Small intestine (tissue), 7 donors: ENCODE data around the gene DNER. TPM values are rescaled to one million over a fixed set of nuclear protein-coding genes. Genes with fewer than 3 reads are reported as not detected.

Experiments
- DNase-seq, 2 donors: peaks; one replicate each; pipeline versions ENCODE4 v3.0.0 to v3.0.0-alpha.2; 2013
- FAIRE-seq: peaks from 2 replicates; lab custom pipeline; 2012; peaks lifted over from hg19 to GRCh38; lab: Jason Lieb, UNC
- H3K27ac ChIP-seq, 3 donors: one replicate each; pipeline ENCODE4 v1.5.1; 2013; ENCODE audit warnings: low read length in 2 of 3, mild to moderate bottlenecking in 2 of 3, control low read depth in 1 of 3, inconsistent platforms in 1 of 3, low read depth in 1 of 3, moderate library complexity in 1 of 3
- H3K27me3 ChIP-seq, 3 donors: one replicate each; pipeline ENCODE4 v1.6.1; 2013; ENCODE audit warnings: low read length in 3 of 3, inconsistent platforms in 1 of 3; ENCODE audit not compliant: control insufficient read depth in 3 of 3, insufficient read depth in 3 of 3
- H3K36me3 ChIP-seq, 3 donors: one replicate each; pipeline ENCODE4 v1.6.1; 2013; ENCODE audit warnings: low read length in 3 of 3, inconsistent platforms in 1 of 3, low read depth in 1 of 3, mild to moderate bottlenecking in 1 of 3, moderate library complexity in 1 of 3; ENCODE audit not compliant: control insufficient read depth in 3 of 3, insufficient read depth in 2 of 3
- H3K4me1 ChIP-seq, 3 donors: one replicate each; pipeline ENCODE4 v1.6.1; 2013; ENCODE audit warnings: low read length in 2 of 3, inconsistent platforms in 1 of 3, low read depth in 1 of 3, mild to moderate bottlenecking in 1 of 3, moderate library complexity in 1 of 3; ENCODE audit not compliant: control insufficient read depth in 3 of 3, insufficient read depth in 2 of 3
- H3K4me3 ChIP-seq, 3 donors: one replicate each; pipeline ENCODE4 v1.5.1; 2013; ENCODE audit warnings: low read length in 3 of 3, control low read depth in 1 of 3, inconsistent platforms in 1 of 3, low read depth in 1 of 3, mild to moderate bottlenecking in 1 of 3, moderate library complexity in 1 of 3
- H3K9me3 ChIP-seq, 2 donors: one replicate each; pipeline ENCODE4 v1.6.1; 2013; ENCODE audit warnings: low read depth in 1 of 2, low read length in 1 of 2; ENCODE audit not compliant: control insufficient read depth in 2 of 2, insufficient read depth in 1 of 2
- WGBS, 3 donors: extraction: QIAGEN DNeasy Blood & Tissue Kit; methylation state at CpG; one replicate each; pipeline ENCODE4 v1.1.7; 2013; 5-methylcytosine and 5-hydroxymethylcytosine counted together
- polyA plus RNA-seq, 4 donors: library from polyadenylated mRNA; stranded (reverse) in 3 of 4; unstranded in 1 of 4; fragments of 200-250 nt in 3 of 4; fragments of 120-200 nt in 1 of 4; gene quantifications; one replicate each; pipeline versions ENCODE4 v1.2.1 to v1.2.3, GENCODE V29; 2013
- donor health status: healthy with polysubstance abuse.
- donor health status: control.
- donor health status: control.
- donor health status: Bipolar disorder and iron deficiency.
- donor health status: healthy.

Gene DNER
- polyA plus RNA-seq, 4 donors = 0.99 to 2.4 TPM; not detected in 2

DNA sequence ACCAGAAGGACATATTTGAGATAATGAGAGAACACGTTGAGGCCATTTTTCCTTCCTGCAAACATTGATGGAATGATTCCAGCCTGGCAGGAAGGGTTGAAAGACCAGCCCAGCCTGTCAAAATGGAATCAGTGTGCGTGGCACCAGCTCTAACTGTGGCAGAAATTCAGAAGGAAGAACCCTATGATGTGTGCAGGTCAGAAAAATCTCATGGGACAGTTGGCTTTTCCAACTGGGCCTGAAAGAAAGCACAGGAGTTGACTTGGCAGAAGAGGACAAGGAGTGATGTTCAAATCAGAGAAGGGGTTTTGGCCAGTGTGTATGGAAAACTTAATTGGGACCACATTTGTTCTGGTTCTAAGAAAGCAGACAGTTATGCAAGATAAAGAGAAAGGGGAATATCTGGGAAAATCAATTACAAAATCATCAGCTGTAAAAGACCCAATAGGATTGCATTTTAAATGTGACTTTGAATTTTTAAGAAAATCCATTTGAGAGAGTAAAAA is 250.5 kb downstream of the DNER start:
- FAIRE-seq = no peak
- WGBS, 3 donors = 34 to 58% (median 37%) methylated on average over 2 of the region's 2 CpGs
- no peak for DNase-seq

GRCh38 chr2:229462112-229462511 is 252.2 kb downstream of the DNER start:
- DNase-seq (no peak), FAIRE-seq (no peak)
- Histone ChIP-seq H3K27ac (no peak overlapping the region), H3K36me3 (no peaks in the 10 kb centered on the region), H3K9me3 (no peaks in the 10 kb centered on the region), H3K27me3 (no peaks in the 10 kb centered on the region), H3K4me1 (no peaks in the 10 kb centered on the region), H3K4me3 (no peak overlapping the region)

More for the DNA sequence above, 250.5 kb downstream of the DNER start:
- no peaks in the 10 kb centered on the region for H3K36me3 ChIP-seq
- no peak overlapping the region for H3K27ac ChIP-seq
- no peaks in the 10 kb centered on the region for H3K4me1 ChIP-seq
- no peaks in the 10 kb centered on the region for H3K9me3 ChIP-seq
- no peaks in the 10 kb centered on the region for H3K27me3 ChIP-seq
- no peak overlapping the region for H3K4me3 ChIP-seq

DNA sequence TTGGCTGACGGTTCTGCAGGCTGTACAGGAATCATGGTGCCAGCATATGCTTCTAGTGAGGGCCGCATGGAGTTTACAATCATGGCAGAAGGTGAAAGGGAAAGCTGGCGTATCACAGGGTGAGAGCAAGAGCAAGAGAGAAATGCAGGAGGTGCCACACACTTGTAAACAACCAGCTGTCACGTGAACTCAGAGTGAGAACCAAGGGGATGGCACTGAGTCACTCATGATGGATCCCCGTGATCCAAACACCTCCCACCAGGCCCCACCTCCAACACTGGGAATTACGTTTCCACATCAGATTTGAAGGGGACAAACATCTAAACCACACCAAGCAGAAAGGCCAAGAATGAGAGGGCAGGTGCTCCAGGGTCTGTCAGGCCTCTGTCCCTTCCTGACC is 258.3 kb downstream of the DNER start:
- Histone ChIP-seq H3K27ac (no peak overlapping the region), H3K4me1 (no peaks in the 10 kb centered on the region), H3K9me3 (no peaks in the 10 kb centered on the region), H3K27me3 (no peaks in the 10 kb centered on the region), H3K36me3 (no peaks in the 10 kb centered on the region), H3K4me3 (no peak overlapping the region)
- DNase-seq = no peak
- WGBS, 3 donors = 73 to 84% (median 76%) methylated on average over 6 of the region's 6 CpGs
- no peak for FAIRE-seq

- Histone ChIP-seq H3K27ac (no peak overlapping the region), H3K4me1 (no peaks in the 10 kb centered on the region), H3K9me3 (no peaks in the 10 kb centered on the region), H3K4me3 (no peak overlapping the region), H3K27me3 (no peaks in the 10 kb centered on the region), H3K36me3 (no peaks in the 10 kb centered on the region)
- 59 to 66% (median 65%) methylated on average over 7 of the region's 7 CpGs for WGBS, 3 donors
- FAIRE-seq = no peak
- no peak for DNase-seq
Measured at GRCh38 chr2:229454934-229455631, 259.3 kb downstream of the DNER start.

- H3K27ac ChIP-seq = no peak overlapping the region
- no peak for FAIRE-seq
- H3K4me3 ChIP-seq = no peak overlapping the region
Measured at GRCh38 chr2:229453230-229453629, 261.1 kb downstream of the DNER start.

DNA sequence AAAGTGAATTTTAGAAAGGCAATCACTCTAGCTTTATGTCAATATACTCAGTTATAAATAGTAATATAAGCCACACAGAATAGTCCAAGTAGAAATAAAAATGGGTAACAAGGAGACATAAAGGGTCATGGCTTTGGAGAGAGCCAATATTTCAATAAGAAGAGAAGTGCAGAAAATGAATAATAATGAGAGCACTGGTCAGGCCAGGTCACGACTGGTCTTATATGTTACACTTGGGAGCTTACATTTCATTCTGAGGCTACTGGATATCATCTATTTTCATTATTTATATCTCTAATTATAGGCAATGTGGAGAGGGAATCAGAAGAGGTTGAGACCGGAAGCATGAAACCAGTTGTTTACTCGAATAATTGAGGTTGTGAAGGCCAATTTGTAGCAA is 262.5 kb downstream of the DNER start:
- Histone ChIP-seq H3K4me1 (no peaks in the 10 kb centered on the region), H3K27me3 (no peaks in the 10 kb centered on the region), H3K36me3 (no peaks in the 10 kb centered on the region), H3K27ac (no peak overlapping the region), H3K4me3 (no peak overlapping the region), H3K9me3 (no peaks in the 10 kb centered on the region)
- WGBS, 3 donors = 81 to 87% (median 83%) methylated on average over 3 of the region's 3 CpGs
- no peak for FAIRE-seq
- DNase-seq = no peak

More at GRCh38 chr2:229453230-229453629, 261.1 kb downstream of the DNER start:
- Histone ChIP-seq H3K27me3 (no peaks in the 10 kb centered on the region), H3K36me3 (no peaks in the 10 kb centered on the region), H3K9me3 (no peaks in the 10 kb centered on the region), H3K4me1 (no peaks in the 10 kb centered on the region)
- no peak for DNase-seq

- H3K36me3 ChIP-seq = no peaks in the 10 kb centered on the region
- 89 to 91% (median 90%) methylated on average over 12 of the region's 12 CpGs for WGBS, 3 donors
- H3K27ac ChIP-seq = no peak overlapping the region
- H3K27me3 ChIP-seq = no peaks in the 10 kb centered on the region
- no peaks in the 10 kb centered on the region for H3K4me1 ChIP-seq
- DNase-seq (no peak), FAIRE-seq (no peak)
- H3K4me3 ChIP-seq = no peak overlapping the region
- H3K9me3 ChIP-seq = no peaks in the 10 kb centered on the region
Measured at GRCh38 chr2:229447227-229447626, 267.1 kb downstream of the DNER start.

- WGBS, 3 donors = 73 to 77% (median 76%) methylated on average over 6 of the region's 6 CpGs
- no peaks in the 10 kb centered on the region for H3K36me3 ChIP-seq
- FAIRE-seq (no peak), DNase-seq (no peak)
- no peaks in the 10 kb centered on the region for H3K9me3 ChIP-seq
- no peak overlapping the region for H3K4me3 ChIP-seq
- H3K27me3 ChIP-seq = no peaks in the 10 kb centered on the region
- H3K4me1 ChIP-seq = no peaks in the 10 kb centered on the region
- no peak overlapping the region for H3K27ac ChIP-seq
Measured at GRCh38 chr2:229446350-229446749, 268.0 kb downstream of the DNER start.
